Lung microvascular endothelial cell (primary cell): ENCODE results near the gene PAFAH2. TPM values are rescaled to one million over a fixed set of nuclear protein-coding genes. Genes with fewer than 3 reads are reported as not detected.
A peak's percentile ranks its signal among the peaks of the same experiment; 100 is the strongest.
"Not testable (repeated sequence)": the region's sequence is repeated elsewhere in the genome, so short reads cannot be mapped to it uniquely, and the experiment has no call there.

ENCODE experiments used
- DNase-seq, 2 donors: peaks; one replicate each; pipeline versions ENCODE4 v3.0.0 to v3.0.0-alpha.2; 2010; ENCODE audit warnings: low read depth in 2 of 2
- total RNA-seq: library from RNA; depleted of rRNA; stranded (reverse); fragments of >200 nt; gene quantifications from 2 replicates; pipeline ENCODE4 v1.2.1, GENCODE V29; 2014

The PAFAH2 gene
- total RNA-seq, 1 donor from 2014 or later = 32.7 TPM

DNA sequence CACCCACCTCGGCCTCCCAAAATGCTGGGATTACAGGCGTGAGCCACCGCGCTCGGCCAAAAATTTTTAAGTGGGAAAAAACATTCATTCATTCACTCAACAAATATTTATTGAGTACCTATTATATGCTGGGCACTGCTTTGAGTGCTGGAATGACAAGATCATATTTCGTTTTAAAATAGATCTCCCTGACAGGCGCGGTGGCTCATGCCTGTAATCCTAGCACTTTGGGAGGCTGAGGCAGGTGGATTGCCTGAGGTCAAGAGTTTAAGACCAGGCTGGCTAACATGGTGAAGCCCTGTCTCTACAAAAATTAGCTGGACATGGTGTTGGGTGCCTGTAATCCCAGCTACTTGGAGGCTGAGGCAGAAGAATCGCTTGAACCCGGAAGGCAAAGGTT, 11.1 kb downstream of the PAFAH2 start:
- not testable (repeated sequence) for DNase-seq

DNA sequence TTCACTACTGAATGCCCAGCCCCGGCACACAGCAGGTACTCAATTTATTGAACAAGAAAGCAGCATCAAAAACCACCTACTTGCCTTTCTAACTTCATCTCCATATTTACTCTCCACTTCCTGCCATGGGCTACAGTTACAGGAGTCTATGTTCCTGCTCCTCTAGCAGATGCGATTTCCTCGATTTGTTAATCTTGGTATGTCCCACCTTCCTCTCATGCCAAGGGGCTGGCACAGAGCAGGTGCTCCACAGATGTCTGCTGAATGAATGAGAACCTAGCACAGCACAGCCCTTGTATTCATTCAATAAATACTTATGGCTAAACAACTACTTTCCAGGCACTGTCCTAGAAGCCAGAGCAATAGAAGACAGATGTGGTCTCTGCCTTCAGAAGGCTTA, 12.2 kb downstream of the PAFAH2 start:
- DNase-seq = no peak

DNA sequence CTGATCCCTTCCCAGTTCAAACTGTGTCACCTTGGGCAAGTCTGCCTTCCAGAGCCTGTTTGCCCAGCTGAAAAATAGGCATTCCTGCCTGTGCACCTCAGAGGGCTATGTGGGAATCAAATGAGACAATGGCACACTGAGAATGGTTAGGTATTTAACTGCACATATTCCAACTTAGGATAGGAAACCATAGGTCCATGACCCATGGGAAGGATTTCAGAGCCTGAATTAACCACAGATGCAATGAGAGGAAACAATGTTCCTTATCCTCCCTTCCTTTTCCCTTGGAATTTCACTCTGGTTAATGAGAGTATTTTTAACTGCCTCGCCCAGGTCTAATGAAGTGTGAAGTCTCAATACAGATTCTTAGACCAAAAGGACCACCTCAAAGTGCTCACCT, 12.7 kb downstream of the PAFAH2 start:
- DNase-seq = peak; percentile 10 to 12

DNA sequence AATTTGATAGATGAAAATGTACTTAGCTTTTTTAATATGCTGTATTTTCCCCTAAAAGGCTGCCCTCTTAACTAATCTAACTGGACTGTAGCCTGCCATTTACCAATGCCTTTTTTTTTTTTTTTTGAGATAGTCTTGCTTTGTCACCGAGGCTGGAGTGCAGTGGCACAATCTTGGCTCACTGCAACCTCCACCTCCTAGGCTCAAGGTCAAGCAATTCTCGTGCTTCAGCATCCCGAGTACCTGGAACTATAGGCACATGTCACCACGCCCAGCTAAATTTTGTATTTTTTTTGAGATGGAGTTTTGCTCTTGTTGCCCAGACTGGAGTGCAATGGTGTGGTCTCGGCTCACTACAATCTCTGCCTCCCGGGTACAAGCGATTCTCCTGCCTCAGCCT, 18.7 kb downstream of the PAFAH2 start:
- no peak for DNase-seq

DNA sequence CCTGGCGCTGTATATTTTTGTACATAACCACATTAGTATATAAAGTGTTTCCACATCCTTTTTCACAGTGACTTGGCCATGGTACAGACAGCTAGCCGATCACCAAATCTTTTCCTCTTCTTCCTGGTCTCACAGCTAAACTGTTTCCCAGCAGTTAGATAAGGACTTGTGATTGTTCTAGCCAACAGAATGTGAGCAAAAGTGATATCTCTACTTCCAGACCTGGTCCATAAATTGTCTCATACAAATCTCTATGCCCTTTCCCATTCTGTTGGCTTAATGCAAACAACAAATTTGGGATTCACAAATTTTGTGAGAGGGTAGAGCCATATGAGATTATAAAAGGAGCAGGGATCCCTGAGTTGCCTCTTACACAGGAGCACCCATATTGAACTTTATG, 19.5 kb downstream of the PAFAH2 start:
- DNase-seq = no peak

DNA sequence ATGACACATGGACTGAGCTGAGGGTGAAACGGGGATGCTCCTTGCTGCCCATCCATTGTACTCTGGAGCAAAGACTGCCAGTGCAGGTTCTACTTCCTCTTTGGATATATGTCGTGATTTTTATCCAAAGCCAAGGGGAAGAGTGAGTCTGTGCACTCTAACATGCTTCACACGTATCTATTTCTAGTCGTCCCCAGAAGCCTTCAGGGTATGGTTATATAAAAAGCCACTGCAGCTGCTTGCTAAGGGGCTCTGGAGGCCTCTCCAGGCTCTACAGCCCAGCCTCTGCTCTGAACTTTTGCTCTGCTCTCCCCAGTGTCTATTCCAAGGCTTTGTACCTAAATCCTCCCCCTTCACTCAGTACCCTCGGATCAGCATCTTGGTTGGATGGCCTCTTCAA, 20.1 kb downstream of the PAFAH2 start:
- no peak for DNase-seq

DNA sequence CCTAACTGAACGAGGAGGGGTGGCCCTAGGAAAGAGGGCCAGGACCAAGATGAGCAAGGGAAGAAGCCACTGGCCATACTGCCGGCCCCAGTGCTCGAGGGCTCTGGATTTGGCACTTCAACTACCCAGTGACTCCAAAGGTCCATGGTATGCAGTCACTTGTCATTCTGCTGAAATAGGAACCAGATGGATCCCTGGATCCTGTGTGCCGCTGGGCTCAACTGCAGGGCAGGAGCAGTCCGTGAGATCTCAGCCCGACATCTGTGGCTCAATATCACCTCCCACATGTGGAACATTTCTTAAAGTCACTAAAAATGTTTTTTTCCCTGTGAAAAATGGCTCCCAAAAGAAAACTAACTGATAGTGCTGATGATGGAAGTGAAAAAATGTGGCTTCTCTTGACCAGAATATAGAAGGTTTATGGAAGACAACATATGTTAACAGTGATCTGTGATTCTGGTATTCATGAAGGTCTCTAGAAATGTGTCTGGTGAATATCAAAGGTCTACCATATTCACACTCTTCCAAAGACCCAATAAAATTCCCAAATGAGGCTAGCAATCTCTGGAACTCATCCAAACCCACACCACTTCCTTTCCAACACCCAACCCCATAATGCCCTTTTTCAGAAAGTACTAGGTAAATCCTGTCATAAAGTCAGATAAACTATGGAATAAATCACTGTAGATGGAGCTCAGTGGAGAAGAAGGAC, 24.1 kb downstream of the PAFAH2 start:
- no peak for DNase-seq

DNA sequence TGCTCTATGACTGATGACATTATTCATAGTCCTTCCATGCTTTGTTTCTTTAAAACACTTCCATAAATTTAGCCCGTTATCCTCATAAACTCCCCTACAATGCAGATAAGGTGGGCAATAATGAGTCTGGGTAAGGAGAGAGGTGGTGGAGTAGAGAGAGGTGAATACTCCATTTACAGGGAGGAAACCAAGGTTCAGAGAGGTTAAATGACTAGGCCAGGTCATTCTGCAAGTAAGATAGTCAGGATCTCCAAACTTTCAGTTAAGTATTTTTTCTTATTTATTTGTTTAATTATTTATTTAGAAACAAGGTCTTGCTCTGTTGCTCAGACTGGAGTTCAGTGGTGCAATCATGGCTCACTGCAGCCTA, 26.1 kb downstream of the PAFAH2 start:
- DNase-seq = no peak

DNA sequence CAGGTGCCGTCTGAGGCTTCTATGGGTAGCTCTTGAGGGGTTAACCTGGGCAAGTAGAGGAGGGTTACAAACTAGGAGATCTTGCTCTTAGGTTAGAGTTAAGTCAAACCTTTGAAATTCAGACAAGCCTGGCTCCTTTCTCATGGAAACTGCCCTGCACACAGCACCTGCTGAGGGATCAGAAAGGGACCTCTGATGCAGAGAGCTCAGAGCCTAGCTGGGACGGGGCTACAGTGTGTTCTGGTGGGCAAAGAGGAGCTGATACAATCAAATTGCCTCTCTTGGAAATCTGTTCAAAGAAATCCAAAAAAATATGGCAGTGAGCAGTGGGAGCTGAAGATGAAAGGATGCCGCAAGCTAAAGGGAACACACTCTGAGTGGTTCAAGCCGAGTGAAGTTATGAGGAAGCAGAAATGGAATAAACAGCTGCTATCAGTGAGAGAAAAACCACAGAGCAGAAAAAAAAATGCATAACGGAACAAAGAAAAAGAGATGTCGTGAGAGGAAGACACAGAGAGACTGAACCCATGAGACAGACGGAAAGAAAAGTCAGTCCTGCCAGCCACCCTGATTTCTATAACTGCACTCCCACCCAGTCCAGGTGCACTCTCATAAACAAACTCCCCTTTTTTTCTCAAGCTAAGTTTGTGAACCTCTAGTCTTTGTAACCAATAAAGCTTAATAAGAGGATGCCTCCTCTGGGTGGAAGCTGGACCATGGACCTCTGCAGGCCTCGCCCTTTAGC, 26.6 kb downstream of the PAFAH2 start:
- DNase-seq = no peak

DNA sequence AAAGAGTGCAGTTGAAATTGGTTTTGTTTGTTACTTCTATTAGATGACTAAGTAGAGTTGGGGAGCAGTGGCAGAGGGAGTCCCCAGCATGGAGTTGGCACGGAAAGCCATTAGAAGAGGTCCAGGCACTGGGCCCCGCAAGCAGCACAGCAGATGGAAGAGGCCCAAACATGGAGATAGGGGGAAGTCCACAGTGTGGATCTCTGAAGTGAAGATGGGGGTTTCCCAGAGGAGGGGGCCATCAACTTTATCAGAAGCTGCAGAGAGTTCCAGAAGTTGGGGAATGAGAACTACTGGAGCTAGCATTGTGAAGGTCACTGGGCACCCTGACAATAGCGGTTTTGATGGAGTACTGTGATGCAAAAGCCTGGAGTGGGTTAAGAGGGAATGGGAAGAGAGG, 30.6 kb downstream of the PAFAH2 start:
- no peak for DNase-seq

DNA sequence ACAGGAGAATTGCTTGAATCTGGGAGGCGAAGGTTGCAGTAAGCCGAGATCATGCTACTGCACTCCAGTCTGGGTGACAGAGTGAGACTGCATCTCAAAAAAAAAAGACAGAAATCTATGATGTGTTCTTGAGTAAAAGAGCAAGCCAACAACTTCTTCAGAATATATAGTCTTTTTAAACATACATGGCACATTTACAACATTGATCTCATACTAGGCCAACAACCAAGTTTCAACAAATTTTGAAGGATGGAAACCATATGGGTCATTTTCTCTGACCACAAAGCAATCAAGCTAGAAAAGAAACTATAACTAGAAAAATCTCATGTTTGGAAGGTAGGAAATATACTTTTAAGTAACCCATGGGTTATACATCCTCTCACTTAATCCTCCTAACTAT, 38.3 kb downstream of the PAFAH2 start:
- DNase-seq = no peak

DNA sequence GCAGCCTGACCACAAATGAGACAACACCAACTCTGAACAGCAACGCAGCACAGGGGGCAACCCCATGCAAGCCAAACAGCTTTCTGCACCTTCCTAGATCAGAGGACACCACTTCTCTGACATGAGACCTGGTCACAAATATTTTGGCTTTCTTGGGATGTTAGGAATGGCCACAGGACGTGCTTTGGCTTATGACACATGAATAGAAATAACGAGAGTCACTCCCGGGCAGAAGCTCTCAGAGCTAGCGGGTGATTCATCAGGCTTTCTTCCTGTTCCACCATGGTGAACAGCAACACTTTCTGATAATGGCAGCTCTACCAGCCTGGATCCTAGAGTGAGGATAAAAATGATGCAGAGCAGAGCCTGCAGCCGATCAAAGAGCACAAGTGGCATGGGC, 39.4 kb downstream of the PAFAH2 start:
- peak; percentile 45 to 78 for DNase-seq

DNA sequence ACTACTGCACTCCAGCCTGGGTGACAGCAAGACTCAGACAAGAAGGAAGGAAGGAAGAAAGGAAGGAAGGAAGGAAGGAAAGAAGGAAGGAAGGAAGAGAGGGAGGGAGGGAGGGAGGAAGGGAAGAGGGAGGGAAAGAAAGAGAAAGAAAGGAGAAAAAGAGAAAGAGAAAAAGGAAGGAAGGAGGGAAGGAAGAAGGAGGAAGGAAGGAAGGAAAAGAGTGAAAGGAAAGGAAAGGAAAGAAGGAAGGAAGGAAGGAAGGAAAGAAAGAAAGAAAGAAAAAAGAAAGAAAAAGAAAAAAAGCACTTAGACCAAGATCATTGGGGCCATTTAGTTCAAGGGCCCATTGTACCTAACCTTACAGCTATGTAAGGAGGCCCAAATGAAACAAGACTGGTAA, 42.3 kb downstream of the PAFAH2 start:
- DNase-seq = no peak

DNA sequence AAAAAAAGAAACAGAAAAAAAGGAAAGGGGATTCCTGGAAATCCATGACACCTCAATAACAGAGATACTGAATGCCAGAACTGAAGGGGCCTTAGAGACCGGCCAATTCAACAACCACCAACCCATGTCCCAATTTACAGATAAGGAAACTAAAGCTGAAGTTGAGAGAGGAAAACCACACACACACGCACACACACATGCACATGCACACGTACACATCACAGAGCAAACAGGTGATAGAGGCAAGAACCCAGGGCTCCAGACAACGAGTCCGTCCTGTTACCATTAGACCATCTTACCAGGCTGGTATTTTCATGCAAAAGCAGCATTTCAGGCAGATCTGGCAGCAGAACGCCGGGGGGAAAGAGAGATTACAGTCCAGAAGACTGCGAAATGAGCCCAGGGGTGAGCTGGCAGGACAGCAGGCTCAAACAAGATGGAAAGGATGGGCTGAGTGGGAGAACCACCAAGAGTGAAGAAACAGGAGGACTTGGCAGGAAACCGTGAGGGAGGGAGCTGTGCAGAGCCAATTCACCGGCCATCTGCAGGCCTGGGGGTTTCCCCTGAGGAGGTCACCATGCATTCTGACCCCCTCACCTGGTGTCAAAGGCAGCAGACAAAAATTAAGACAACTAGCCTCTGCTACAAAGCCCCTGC, 43.5 kb downstream of the PAFAH2 start:
- no peak for DNase-seq

DNA sequence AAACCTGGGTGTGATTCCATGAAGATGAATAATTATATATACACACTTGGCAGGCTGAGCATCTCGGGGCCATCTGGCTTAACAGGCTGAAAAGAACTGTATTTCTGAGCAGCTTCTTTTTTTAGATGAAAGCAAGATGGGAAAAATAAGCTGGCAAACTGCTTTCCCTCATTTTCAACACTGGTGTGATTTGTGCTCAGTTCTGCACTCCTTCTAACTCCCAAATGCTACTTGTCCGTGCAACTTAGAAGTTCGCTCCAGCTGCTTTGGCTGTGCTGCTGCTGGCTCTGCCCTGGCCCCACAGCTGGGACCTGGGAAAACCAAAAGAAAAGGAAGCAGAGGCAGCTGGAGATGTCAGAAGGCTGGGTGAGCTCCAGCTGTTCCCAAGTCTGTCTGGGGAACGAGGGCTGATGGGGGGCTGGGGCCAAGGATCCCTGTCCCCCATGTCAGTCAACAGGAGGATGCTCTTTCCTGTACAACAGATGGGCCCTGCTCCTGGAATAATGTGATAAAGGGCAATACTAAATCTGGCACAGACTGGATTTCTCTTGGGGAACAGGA, 44.9 kb downstream of the PAFAH2 start:
- DNase-seq = no peak

DNA sequence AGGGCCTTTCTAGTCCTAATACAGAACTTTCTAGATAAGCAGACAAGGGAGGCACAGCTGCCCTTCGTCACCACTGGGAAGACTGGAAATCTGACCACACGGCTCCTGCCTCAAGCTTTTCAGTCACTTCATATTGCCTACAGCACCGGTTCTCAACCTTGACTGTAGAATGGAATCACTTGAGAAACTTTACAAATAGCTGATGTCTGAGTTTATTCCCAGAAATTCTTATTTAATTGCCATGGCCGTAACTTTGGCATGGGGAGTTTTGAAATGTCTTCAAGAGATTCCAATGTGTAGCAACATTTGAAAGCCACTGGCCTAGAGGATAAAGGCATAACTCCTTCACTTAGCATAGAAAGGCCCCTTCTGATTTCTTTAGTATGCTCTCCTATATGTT, 49.2 kb downstream of the PAFAH2 start:
- no peak for DNase-seq

DNA sequence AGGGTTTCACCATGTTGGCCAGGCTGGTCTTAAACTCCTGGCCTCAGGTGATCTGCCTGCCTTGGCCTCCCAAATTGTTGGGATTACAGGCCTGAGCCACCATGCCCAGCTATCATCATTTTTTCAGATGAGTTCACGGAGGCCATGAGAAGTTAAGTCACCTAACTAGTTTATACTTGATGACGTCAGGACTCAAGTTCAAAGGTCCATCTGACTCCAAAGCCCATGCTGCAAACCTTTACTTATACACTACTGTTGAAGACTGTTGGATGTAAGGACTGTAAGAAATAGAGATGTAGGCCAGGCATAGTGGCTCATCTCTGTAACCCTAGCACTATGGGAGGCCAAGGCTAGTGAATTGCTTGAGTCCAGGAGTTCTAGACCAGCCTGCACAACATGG, 50.8 kb downstream of the PAFAH2 start:
- no peak for DNase-seq

DNA sequence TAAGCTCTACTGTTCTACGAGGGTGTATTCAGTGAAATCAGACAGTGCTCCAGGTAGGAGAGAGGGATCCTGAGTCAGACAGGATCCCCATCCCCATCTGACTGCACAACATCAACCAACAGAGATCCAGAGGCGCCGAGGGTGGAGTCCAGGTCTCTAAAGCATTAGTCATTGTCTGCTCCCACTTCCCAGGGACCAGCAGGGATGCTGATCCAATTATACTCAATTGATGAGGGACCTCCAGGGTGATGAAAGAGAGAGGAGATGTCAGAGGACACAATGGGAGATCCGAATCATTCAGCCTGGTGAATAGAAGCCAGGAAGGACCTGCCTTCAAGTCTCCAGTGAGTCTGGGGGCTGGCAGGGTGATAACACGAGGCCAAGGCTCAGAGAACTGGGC, 52.1 kb downstream of the PAFAH2 start:
- no peak for DNase-seq

DNA sequence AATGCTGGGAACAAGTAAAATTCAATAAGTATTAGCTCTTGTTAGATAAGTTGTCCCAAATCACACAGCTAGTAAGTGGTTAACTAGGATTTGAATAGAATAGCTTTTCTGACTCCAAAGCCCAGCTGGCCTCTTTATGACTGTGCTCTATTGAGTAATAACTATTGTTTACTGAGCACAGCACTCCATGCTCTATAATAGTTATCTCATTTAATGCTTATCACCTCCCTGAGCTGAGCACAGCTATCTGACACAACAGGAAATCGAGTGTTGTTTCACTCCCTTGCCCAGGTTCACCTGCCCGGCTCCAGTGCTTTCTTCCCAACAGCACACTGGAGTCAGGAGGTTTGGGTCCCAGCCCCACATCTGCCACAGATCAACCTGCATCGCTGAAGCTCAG, 52.9 kb downstream of the PAFAH2 start:
- DNase-seq = no peak

DNA sequence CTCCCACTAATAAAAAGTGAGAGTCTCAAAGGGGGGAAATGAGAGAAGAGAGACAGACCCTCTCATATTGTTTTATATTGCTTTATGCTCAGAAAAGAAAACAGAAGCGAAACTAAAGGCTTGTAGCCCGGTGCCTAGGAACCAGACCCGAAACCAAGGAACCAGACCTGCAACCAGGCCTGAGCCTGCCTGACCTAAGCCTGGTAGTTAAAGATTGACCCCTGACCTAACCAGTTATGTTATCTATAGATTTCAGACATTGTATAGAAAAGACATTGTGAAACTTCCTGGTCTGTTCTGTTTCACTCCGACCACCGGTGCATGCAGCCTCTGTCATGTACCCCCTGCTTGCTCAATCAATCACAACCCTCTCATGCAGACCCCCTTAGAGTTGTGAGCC, 54.4 kb downstream of the PAFAH2 start:
- DNase-seq = not testable (repeated sequence)

DNA sequence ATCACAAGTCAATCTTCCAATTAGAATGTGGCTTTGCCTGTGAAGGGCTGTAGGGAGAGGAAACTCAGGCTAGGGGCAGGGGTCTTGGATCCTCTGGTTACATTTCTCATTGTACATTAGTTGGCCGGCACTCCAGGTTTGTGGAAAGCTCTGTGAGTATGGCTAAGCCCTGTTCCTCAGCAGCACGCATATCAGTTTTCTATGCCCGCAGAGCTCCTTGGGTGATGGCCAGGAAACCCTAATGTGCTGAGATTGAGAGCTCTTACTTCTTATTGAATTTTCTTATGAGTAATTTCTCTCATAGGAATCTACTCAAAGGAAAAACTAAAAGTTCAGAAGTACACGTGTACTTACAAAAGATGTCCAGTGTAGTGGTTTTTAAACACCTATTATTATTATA, 60.9 kb downstream of the PAFAH2 start:
- no peak for DNase-seq
